ENCODE data around the gene ABCA5. TPM values are rescaled to one million over a fixed set of nuclear protein-coding genes. Genes with fewer than 3 reads are reported as not detected.
"Not testable (repeated sequence)": the region's sequence is repeated elsewhere in the genome, so short reads cannot be mapped to it uniquely, and the experiment has no call there.

ABCA5 gene
- total RNA-seq, 1 donor from 2014 or later, result 20.7 TPM

DNA sequence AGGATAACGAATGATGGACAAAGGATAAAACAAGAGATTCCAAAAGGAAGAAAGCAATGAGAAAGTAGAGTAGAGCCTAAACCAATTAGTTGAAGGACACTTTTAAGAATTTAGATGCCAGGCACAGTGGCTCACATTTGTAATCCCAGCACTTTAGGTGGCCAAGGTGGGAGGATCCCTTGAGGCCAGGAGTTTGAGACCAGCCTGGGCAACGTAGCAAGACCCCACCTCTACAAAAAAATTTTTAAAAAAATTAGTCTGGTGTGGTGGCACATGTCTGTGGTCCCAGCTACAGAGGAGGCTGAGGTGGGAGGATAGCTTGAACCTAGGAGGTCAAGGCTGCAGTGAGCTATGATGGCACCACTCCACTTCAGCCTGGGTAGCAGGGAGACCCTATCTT lies 118.3 kb downstream of the ABCA5 start:
- ATAC-seq (no peak), DNase-seq (no peak)
- Histone ChIP-seq H3K27me3 (no peaks in the 10 kb centered on the region), H3K36me3 (no peaks in the 10 kb centered on the region), H3K4me1 (no peaks in the 10 kb centered on the region), H3K27ac (no peak overlapping the region), H3K4me3 (no peak overlapping the region), H3K9me3 (no peaks in the 10 kb centered on the region)
- TF ChIP-seq, protein P1, sequence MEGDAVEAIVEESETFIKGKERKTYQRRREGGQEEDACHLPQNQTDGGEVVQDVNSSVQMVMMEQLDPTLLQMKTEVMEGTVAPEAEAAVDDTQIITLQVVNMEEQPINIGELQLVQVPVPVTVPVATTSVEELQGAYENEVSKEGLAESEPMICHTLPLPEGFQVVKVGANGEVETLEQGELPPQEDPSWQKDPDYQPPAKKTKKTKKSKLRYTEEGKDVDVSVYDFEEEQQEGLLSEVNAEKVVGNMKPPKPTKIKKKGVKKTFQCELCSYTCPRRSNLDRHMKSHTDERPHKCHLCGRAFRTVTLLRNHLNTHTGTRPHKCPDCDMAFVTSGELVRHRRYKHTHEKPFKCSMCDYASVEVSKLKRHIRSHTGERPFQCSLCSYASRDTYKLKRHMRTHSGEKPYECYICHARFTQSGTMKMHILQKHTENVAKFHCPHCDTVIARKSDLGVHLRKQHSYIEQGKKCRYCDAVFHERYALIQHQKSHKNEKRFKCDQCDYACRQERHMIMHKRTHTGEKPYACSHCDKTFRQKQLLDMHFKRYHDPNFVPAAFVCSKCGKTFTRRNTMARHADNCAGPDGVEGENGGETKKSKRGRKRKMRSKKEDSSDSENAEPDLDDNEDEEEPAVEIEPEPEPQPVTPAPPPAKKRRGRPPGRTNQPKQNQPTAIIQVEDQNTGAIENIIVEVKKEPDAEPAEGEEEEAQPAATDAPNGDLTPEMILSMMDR (IDR thresholded peaks at IDR 0.05), result no peak
- intact Hi-C loops (cut with DNase I), result no loop called here

DNA sequence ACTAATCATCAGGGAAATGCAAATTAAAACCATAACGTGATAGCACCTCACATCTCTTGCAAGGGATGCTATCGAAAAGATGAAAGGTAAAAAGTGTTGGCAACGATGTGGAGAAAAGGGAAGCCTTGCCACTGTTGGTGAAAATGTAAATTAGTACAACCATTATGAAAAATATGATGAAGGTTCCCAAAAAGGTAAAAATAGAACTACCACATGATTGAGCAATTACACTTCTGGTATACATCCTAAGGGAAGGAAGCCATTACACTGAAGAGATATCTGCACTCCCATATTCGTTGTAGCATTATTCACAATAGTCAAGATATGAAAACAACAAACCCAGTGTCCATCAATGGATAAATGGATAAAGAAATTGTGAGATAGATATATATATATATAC lies 119.8 kb downstream of the ABCA5 start:
- ATAC-seq (no peak), DNase-seq (no peak)
- intact Hi-C loops (cut with DNase I), result no loop called here
- no peaks in the 10 kb centered on the region for H3K27me3 ChIP-seq
- H3K27ac ChIP-seq, result no peak overlapping the region
- H3K36me3 ChIP-seq, result no peaks in the 10 kb centered on the region
- no peaks in the 10 kb centered on the region for H3K4me1 ChIP-seq
- H3K4me3 ChIP-seq, result no peak overlapping the region
- H3K9me3 ChIP-seq, result no peaks in the 10 kb centered on the region
- TF ChIP-seq, protein P1 (IDR thresholded peaks at IDR 0.05), result no peak

DNA sequence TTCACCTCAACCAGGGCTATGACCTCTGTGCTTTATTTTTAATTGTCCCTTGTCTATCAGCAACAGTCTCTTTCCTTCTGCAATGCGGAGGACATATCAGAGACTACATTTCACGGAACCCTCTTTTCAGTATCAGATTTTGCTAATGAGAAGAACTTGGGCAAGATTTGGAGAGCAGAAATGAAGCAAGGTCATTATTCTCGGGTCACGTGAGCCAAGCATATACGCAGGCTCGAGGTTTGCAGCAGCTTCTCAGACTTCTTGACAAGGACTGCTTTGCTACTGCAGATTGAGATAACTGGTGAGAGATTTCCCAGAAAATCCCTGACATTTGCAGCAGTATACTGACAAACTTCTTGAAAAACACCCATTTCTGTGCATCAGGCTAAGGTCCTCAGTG lies 128.7 kb downstream of the ABCA5 start:
- TF ChIP-seq, protein P1 (IDR thresholded peaks at IDR 0.05), result no peak
- intact Hi-C loops (cut with DNase I), result no loop called here
- Histone ChIP-seq H3K36me3 (no peaks in the 10 kb centered on the region), H3K9me3 (no peaks in the 10 kb centered on the region), H3K27ac (no peak overlapping the region), H3K4me1 (no peaks in the 10 kb centered on the region), H3K4me3 (no peak overlapping the region), H3K27me3 (no peaks in the 10 kb centered on the region)
- DNase-seq, result no peak
- ATAC-seq, result no peak

DNA sequence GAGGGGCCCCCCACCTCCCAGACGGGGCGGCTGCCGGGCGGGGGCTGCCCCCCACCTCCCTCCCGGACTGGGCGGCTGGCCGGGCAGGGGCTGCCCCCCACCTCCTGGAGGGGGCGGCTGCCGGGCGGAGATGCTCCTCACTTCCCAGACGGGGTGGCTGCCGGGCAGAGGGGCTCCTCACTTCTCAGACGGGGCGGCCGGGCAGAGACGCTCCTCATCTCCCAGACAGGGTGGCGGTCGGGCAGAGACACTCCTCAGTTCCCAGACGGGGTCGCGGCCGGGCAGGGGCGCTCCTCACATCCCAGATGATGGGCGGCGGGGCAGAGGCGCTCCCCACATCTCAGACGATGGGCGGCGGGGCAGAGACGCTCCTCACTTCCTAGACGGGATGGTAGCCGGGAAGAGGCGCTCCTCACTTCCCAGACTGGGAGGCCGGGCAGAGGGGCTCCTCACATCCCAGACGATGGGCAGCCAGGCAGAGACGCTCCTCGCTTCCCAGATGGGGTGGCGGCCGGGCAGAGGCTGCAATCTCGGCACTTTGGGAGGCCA lies 130.8 kb downstream of the ABCA5 start:
- H3K36me3 ChIP-seq; ATAC-seq; intact Hi-C loops (cut with DNase I); DNase-seq; H3K27me3 ChIP-seq; H3K9me3 ChIP-seq; H3K4me3 ChIP-seq; H3K4me1 ChIP-seq; H3K27ac ChIP-seq: not testable (repeated sequence)

Other genes starting within 250 kb of the ABCA5 start
- 36.3 TPM for gene ABCA6, start 185.2 kb downstream of the ABCA5 start, total RNA-seq
- 9.2 TPM for gene ABCA10, start 98.3 kb downstream of the ABCA5 start, total RNA-seq
- 4.7 TPM for gene MAP2K6, start 87.6 kb upstream of the ABCA5 start, total RNA-seq

Data from upper lobe of right lung (tissue), 1 donor.